ENCODE measurements around the gene LIPH.
"Not testable (repeated sequence)": the region's sequence is repeated elsewhere in the genome, so short reads cannot be mapped to it uniquely, and the experiment has no call there.

LIPH gene

GRCh38 chr3:185488465-185488864, 63.9 kb downstream of the LIPH start:
- DNase-seq (ENCODE audit: low read depth in 2 of 2), result no peak

GRCh38 chr3:185486394-185486793, 66.0 kb downstream of the LIPH start:
- DNase-seq (ENCODE audit: low read depth in 2 of 2), result no peak

GRCh38 chr3:185484296-185484695, 68.1 kb downstream of the LIPH start:
- no peak for DNase-seq (ENCODE audit: low read depth in 2 of 2)

- DNase-seq (ENCODE audit: low read depth in 2 of 2), result no peak
These were observed 72.9 kb downstream of the LIPH start for GRCh38 chr3:185479373-185479945.

GRCh38 chr3:185477316-185477715, 75.1 kb downstream of the LIPH start:
- DNase-seq (ENCODE audit: low read depth in 2 of 2), result no peak

- not testable (repeated sequence) for DNase-seq (ENCODE audit: low read depth in 2 of 2)
These were observed 77.5 kb downstream of the LIPH start for GRCh38 chr3:185474922-185475321.

GRCh38 chr3:185473290-185473815, 79.0 kb downstream of the LIPH start:
- DNase-seq (ENCODE audit: low read depth in 2 of 2), result no peak

- no peak for DNase-seq (ENCODE audit: low read depth in 2 of 2)
These were observed 82.1 kb downstream of the LIPH start for GRCh38 chr3:185470323-185470722.

- no peak for DNase-seq (ENCODE audit: low read depth in 2 of 2)
These were observed 82.8 kb downstream of the LIPH start for GRCh38 chr3:185469542-185469941.

- DNase-seq (ENCODE audit: low read depth in 2 of 2), result not testable (repeated sequence)
These were observed 86.3 kb downstream of the LIPH start for GRCh38 chr3:185466123-185466522.

- no peak for DNase-seq (ENCODE audit: low read depth in 2 of 2)
These were observed 86.9 kb downstream of the LIPH start for GRCh38 chr3:185465471-185465870.

- DNase-seq (ENCODE audit: low read depth in 2 of 2), result no peak
These were observed 91.6 kb downstream of the LIPH start for GRCh38 chr3:185460719-185461350.

GRCh38 chr3:185460309-185460708, 92.1 kb downstream of the LIPH start:
- DNase-seq (ENCODE audit: low read depth in 2 of 2), result no peak

- DNase-seq (ENCODE audit: low read depth in 2 of 2), result no peak
These were observed 95.0 kb downstream of the LIPH start for GRCh38 chr3:185457376-185457775.
